GM23248 (cell line): Measurements from ENCODE around the gene EHMT1.

Source experiments
- EZH2 ChIP-seq: fragments of 200-600 bp; sonication (generic); IDR thresholded peaks from 2 replicates; pipeline ENCODE4 v1.6.1; 2018; ENCODE audit warnings: antibody characterized with exemption, mild to moderate bottlenecking; ENCODE audit not compliant: insufficient read depth, poor library complexity, severe bottlenecking
- EZH2phosphoT487 ChIP-seq: fragments of 200-600 bp; sonication (generic); IDR thresholded peaks from 2 replicates; pipeline ENCODE4 v1.6.1; 2018; ENCODE audit warnings: antibody characterized with exemption, moderate library complexity, mild to moderate bottlenecking, low read depth; ENCODE audit not compliant: insufficient read depth

DNA sequence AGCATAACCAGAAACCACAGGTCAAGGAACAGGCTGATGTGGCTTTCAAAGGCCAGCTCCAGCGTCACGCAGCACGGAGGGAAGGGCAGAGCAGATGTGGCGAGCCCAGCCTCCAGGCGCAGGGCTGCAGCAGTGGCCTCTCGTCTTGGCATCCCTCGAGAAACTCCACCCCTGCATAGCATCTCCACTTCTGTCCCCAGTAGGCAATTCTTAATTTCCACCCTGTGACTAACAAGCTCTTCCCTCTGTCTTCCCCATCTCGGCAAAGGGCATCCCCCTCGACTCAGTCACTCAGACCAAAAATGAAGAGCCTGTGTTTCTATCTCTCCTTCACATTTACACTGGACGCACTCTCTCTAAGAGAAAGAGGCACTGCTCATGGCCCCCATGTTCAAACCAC is 257.0 kb downstream of the EHMT1 start:
- TF ChIP-seq EZH2 (no peak), EZH2phosphoT487 (no peak)
